Stimulated activated naive B cell treated with anti-CD40 and anti-IgM and Interleukin-4, amounts not matched to agents 10 μg/mL and 1 μg/mL and 100 μg/mL, for 72 hours (primary cell): ENCODE measurements around the gene DGKB.
"Not testable (repeated sequence)": the region's sequence is repeated elsewhere in the genome, so short reads cannot be mapped to it uniquely, and the experiment has no call there.

Experiments used
- ATAC-seq, 2 donors: fragments of 150-1000 bp; cut with Tn5 transposase; replicated peaks; 2 replicates each; pipeline ENCODE4 v1.10.0; 2021; ENCODE audit warnings: moderate library complexity in 1 of 2
- DNase-seq: peaks from one replicate; pipeline ENCODE4 v3.0.0; 2021
- H3K27ac Mint-ChIP-seq: one replicate; pipeline ENCODE4 v1.8.0; 2022; ENCODE audit warnings: mild to moderate bottlenecking, mixed read lengths
- H3K27me3 Mint-ChIP-seq, 2 donors: one replicate each; pipeline ENCODE4 v1.8.0; 2022; ENCODE audit warnings: mixed read lengths in 2 of 2
- H3K36me3 Mint-ChIP-seq, 2 donors: one replicate each; pipeline ENCODE4 v1.8.0; 2022; ENCODE audit warnings: mixed read lengths in 2 of 2, mild to moderate bottlenecking in 1 of 2
- H3K4me1 Mint-ChIP-seq, 2 donors: one replicate each; pipeline ENCODE4 v1.8.0; 2022; ENCODE audit warnings: mixed read lengths in 2 of 2, mild to moderate bottlenecking in 1 of 2
- H3K4me3 Mint-ChIP-seq, 2 donors: one replicate each; pipeline ENCODE4 v1.8.0; 2022; ENCODE audit warnings: mild to moderate bottlenecking in 2 of 2, mixed read lengths in 2 of 2, moderate library complexity in 1 of 2
- H3K9me3 Mint-ChIP-seq, 2 donors: one replicate each; pipeline ENCODE4 v1.8.0; 2022; ENCODE audit warnings: mixed read lengths in 2 of 2, mild to moderate bottlenecking in 1 of 2

DGKB gene

GRCh38 chr7:14480281-14480680, 422.3 kb downstream of the DGKB start:
- ATAC-seq, result no peak
- H3K4me3 Mint-ChIP-seq, result no peak overlapping the region
- DNase-seq, result no peak
- H3K36me3 Mint-ChIP-seq, result no peaks in the 10 kb centered on the region
- H3K27ac Mint-ChIP-seq, result no peak overlapping the region
- H3K27me3 Mint-ChIP-seq, result no peaks in the 10 kb centered on the region
- H3K9me3 Mint-ChIP-seq, result no peaks in the 10 kb centered on the region
- no peaks in the 10 kb centered on the region for H3K4me1 Mint-ChIP-seq

- H3K27me3 Mint-ChIP-seq, result no peaks in the 10 kb centered on the region
- H3K27ac Mint-ChIP-seq, result no peak overlapping the region
- no peak for DNase-seq
- H3K9me3 Mint-ChIP-seq, result peaks cover 2 to 4% of the 10 kb centered on the region in 2 donors
- ATAC-seq, result no peak
- H3K36me3 Mint-ChIP-seq, result no peaks in the 10 kb centered on the region
- H3K4me3 Mint-ChIP-seq, result no peak overlapping the region
- H3K4me1 Mint-ChIP-seq, result no peaks in the 10 kb centered on the region
Measured at GRCh38 chr7:14478834-14479510, 423.6 kb downstream of the DGKB start.

GRCh38 chr7:14461716-14462115, 440.8 kb downstream of the DGKB start:
- not testable (repeated sequence) for H3K4me3 Mint-ChIP-seq, H3K36me3 Mint-ChIP-seq, H3K9me3 Mint-ChIP-seq, ATAC-seq, DNase-seq, H3K27me3 Mint-ChIP-seq, H3K4me1 Mint-ChIP-seq, H3K27ac Mint-ChIP-seq

- H3K4me3 Mint-ChIP-seq, H3K36me3 Mint-ChIP-seq, H3K4me1 Mint-ChIP-seq, DNase-seq, H3K27ac Mint-ChIP-seq, ATAC-seq, H3K27me3 Mint-ChIP-seq, H3K9me3 Mint-ChIP-seq: not testable (repeated sequence)
Measured at GRCh38 chr7:14458846-14459245, 443.7 kb downstream of the DGKB start.

- Mint-ChIP-seq H3K36me3 (no peaks in the 10 kb centered on the region), H3K4me1 (no peaks in the 10 kb centered on the region), H3K27ac (no peak overlapping the region), H3K4me3 (no peak overlapping the region), H3K27me3 (no peaks in the 10 kb centered on the region), H3K9me3 (no peaks in the 10 kb centered on the region)
- DNase-seq (no peak), ATAC-seq (peak in 1 of 2 donors; percentile 22)
Measured at GRCh38 chr7:14457568-14458453, 444.7 kb downstream of the DGKB start.

- Mint-ChIP-seq H3K4me3 (no peak overlapping the region), H3K27me3 (no peaks in the 10 kb centered on the region), H3K36me3 (no peaks in the 10 kb centered on the region), H3K9me3 (peaks cover 4 to 10% of the 10 kb centered on the region in 2 donors), H3K27ac (no peak overlapping the region), H3K4me1 (peaks cover 3 to 10% of the 10 kb centered on the region in 2 donors)
- DNase-seq (no peak), ATAC-seq (no peak)
Measured at GRCh38 chr7:14449291-14449690, 453.3 kb downstream of the DGKB start.

GRCh38 chr7:14446829-14447228, 455.7 kb downstream of the DGKB start:
- Mint-ChIP-seq H3K36me3 (no peaks in the 10 kb centered on the region), H3K4me1 (peaks cover 3 to 10% of the 10 kb centered on the region in 2 donors), H3K4me3 (no peak overlapping the region), H3K9me3 (peaks cover 8 to 10% of the 10 kb centered on the region in 2 donors), H3K27me3 (no peaks in the 10 kb centered on the region), H3K27ac (no peak overlapping the region)
- DNase-seq (peak; percentile 18), ATAC-seq (peak; percentile 92 to 94)

GRCh38 chr7:14446219-14446618, 456.3 kb downstream of the DGKB start:
- H3K9me3 Mint-ChIP-seq, result peaks cover 8 to 10% of the 10 kb centered on the region in 2 donors
- H3K4me1 Mint-ChIP-seq, result peaks cover 3 to 10% of the 10 kb centered on the region in 2 donors
- H3K27ac Mint-ChIP-seq, result no peak overlapping the region
- no peak overlapping the region for H3K4me3 Mint-ChIP-seq
- DNase-seq (no peak), ATAC-seq (no peak)
- H3K27me3 Mint-ChIP-seq, result no peaks in the 10 kb centered on the region
- H3K36me3 Mint-ChIP-seq, result no peaks in the 10 kb centered on the region

GRCh38 chr7:14438366-14438765, 464.2 kb downstream of the DGKB start:
- Mint-ChIP-seq H3K36me3 (no peaks in the 10 kb centered on the region), H3K27me3 (no peaks in the 10 kb centered on the region), H3K9me3 (peaks cover 0 to 1% of the 10 kb centered on the region in 2 donors), H3K4me3 (no peak overlapping the region), H3K4me1 (no peaks in the 10 kb centered on the region), H3K27ac (no peak overlapping the region)
- DNase-seq (no peak), ATAC-seq (no peak)

GRCh38 chr7:14436878-14437277, 465.7 kb downstream of the DGKB start:
- ATAC-seq, result no peak
- peaks cover 0 to 1% of the 10 kb centered on the region in 2 donors for H3K9me3 Mint-ChIP-seq
- no peak overlapping the region for H3K27ac Mint-ChIP-seq
- no peaks in the 10 kb centered on the region for H3K4me1 Mint-ChIP-seq
- H3K4me3 Mint-ChIP-seq, result no peak overlapping the region
- H3K27me3 Mint-ChIP-seq, result no peaks in the 10 kb centered on the region
- no peaks in the 10 kb centered on the region for H3K36me3 Mint-ChIP-seq
- no peak for DNase-seq

GRCh38 chr7:14432924-14433323, 469.6 kb downstream of the DGKB start:
- DNase-seq (no peak), ATAC-seq (no peak)
- no peaks in the 10 kb centered on the region for H3K27me3 Mint-ChIP-seq
- no peaks in the 10 kb centered on the region for H3K4me1 Mint-ChIP-seq
- peaks cover 4 to 5% of the 10 kb centered on the region in 2 donors for H3K9me3 Mint-ChIP-seq
- H3K27ac Mint-ChIP-seq, result no peak overlapping the region
- no peaks in the 10 kb centered on the region for H3K36me3 Mint-ChIP-seq
- no peak overlapping the region for H3K4me3 Mint-ChIP-seq

- H3K27me3 Mint-ChIP-seq, result no peaks in the 10 kb centered on the region
- H3K4me1 Mint-ChIP-seq, result no peaks in the 10 kb centered on the region
- H3K9me3 Mint-ChIP-seq, result peaks cover 4 to 5% of the 10 kb centered on the region in 2 donors
- H3K36me3 Mint-ChIP-seq, result no peaks in the 10 kb centered on the region
- ATAC-seq (no peak), DNase-seq (no peak)
- H3K4me3 Mint-ChIP-seq, result no peak overlapping the region
- no peak overlapping the region for H3K27ac Mint-ChIP-seq
Measured at GRCh38 chr7:14430926-14431325, 471.6 kb downstream of the DGKB start.

- Mint-ChIP-seq H3K36me3 (no peaks in the 10 kb centered on the region), H3K4me3 (no peak overlapping the region), H3K27ac (no peak overlapping the region), H3K27me3 (no peaks in the 10 kb centered on the region), H3K4me1 (no peaks in the 10 kb centered on the region), H3K9me3 (peaks cover 4% of the 10 kb centered on the region in 2 donors)
- ATAC-seq (no peak), DNase-seq (no peak)
Measured at GRCh38 chr7:14425559-14425958, 477.0 kb downstream of the DGKB start.

- no peak for ATAC-seq
Measured at GRCh38 chr7:14424675-14425074, 477.9 kb downstream of the DGKB start.

GRCh38 chr7:14420768-14421167, 481.8 kb downstream of the DGKB start:
- ATAC-seq (no peak), DNase-seq (no peak)
- H3K27me3 Mint-ChIP-seq, result no peaks in the 10 kb centered on the region
- no peak overlapping the region for H3K4me3 Mint-ChIP-seq
- H3K9me3 Mint-ChIP-seq, result no peaks in the 10 kb centered on the region
- H3K27ac Mint-ChIP-seq, result no peak overlapping the region
- H3K36me3 Mint-ChIP-seq, result no peaks in the 10 kb centered on the region
- no peaks in the 10 kb centered on the region for H3K4me1 Mint-ChIP-seq

More at GRCh38 chr7:14424675-14425074, 477.9 kb downstream of the DGKB start:
- no peaks in the 10 kb centered on the region for H3K27me3 Mint-ChIP-seq
- no peaks in the 10 kb centered on the region for H3K4me1 Mint-ChIP-seq
- no peak for DNase-seq
- no peaks in the 10 kb centered on the region for H3K36me3 Mint-ChIP-seq
- H3K27ac Mint-ChIP-seq, result no peak overlapping the region
- peaks cover 4% of the 10 kb centered on the region in 2 donors for H3K9me3 Mint-ChIP-seq
- no peak overlapping the region for H3K4me3 Mint-ChIP-seq
